Mesenchymal stem cell (in vitro differentiated cells and primary cell): ENCODE data around the gene NUP37.

Source experiments
- DNase-seq: peaks from one replicate; pipeline ENCODE4 v3.0.0-alpha.2; 2013
- H2AFZ ChIP-seq: one replicate; pipeline ENCODE4 v1.6.1; 2013; ENCODE audit warnings: low read depth, mild to moderate bottlenecking, control low read depth, inconsistent platforms, low read length, moderate library complexity
- H2AK5ac ChIP-seq: 2 replicates; pipeline ENCODE4 v1.6.1; 2013; ENCODE audit warnings: low read length, moderate library complexity, mild to moderate bottlenecking, inconsistent platforms; ENCODE audit not compliant: severe bottlenecking
- H2BK120ac ChIP-seq: one replicate; pipeline ENCODE4 v1.6.1; 2013; ENCODE audit warnings: low read depth, mild to moderate bottlenecking, inconsistent platforms, low read length, moderate library complexity
- H2BK12ac ChIP-seq, 2 experiments: one replicate each; pipeline ENCODE4 v1.6.1; 2013; ENCODE audit warnings: inconsistent platforms in 2 of 2, low read length in 2 of 2, mild to moderate bottlenecking in 2 of 2, moderate library complexity in 2 of 2, control low read depth in 1 of 2
- H2BK15ac ChIP-seq: one replicate; pipeline ENCODE4 v1.6.1; 2013; ENCODE audit warnings: mild to moderate bottlenecking, low read depth, inconsistent platforms; ENCODE audit not compliant: poor library complexity, severe bottlenecking
- H2BK5ac ChIP-seq: 2 replicates; pipeline ENCODE4 v1.6.1; 2013; ENCODE audit warnings: low read depth, mild to moderate bottlenecking, low read length, control low read depth, inconsistent platforms; ENCODE audit not compliant: poor library complexity, severe bottlenecking
- H3K14ac ChIP-seq, 2 experiments: one replicate each; pipeline ENCODE4 v1.6.1; 2013; ENCODE audit warnings: inconsistent platforms in 2 of 2, low read length in 2 of 2, control low read depth in 1 of 2, mild to moderate bottlenecking in 1 of 2, moderate library complexity in 1 of 2
- H3K18ac ChIP-seq, 2 experiments: one replicate each; pipeline ENCODE4 v1.6.1; 2013; ENCODE audit warnings: inconsistent platforms in 2 of 2, low read length in 2 of 2, control low read depth in 1 of 2, low read depth in 1 of 2, mild to moderate bottlenecking in 1 of 2
- H3K23ac ChIP-seq, 2 experiments: one replicate each; pipeline ENCODE4 v1.6.1; 2013; ENCODE audit warnings: inconsistent platforms in 2 of 2, low read length in 2 of 2, mild to moderate bottlenecking in 2 of 2, moderate library complexity in 2 of 2, control low read depth in 1 of 2
- H3K27ac ChIP-seq: 2 replicates; pipeline ENCODE4 v1.5.1; 2013; ENCODE audit warnings: mild to moderate bottlenecking, moderate library complexity, low read length, control low read depth, inconsistent platforms; ENCODE audit not compliant: poor library complexity, severe bottlenecking
- H3K27me3 ChIP-seq, 2 experiments: 2 replicates each; pipeline versions ENCODE4 v1.6.1 to v1.7.0; 2013; ENCODE audit warnings: low read length in 2 of 2, mild to moderate bottlenecking in 2 of 2, moderate library complexity in 2 of 2, control low read depth in 1 of 2, inconsistent platforms in 1 of 2; ENCODE audit not compliant: control insufficient read depth in 1 of 2, insufficient read depth in 1 of 2
- H3K36me3 ChIP-seq, 2 experiments: 2 replicates each; pipeline versions ENCODE4 v1.6.1 to v1.7.0; 2013; ENCODE audit warnings: low read length in 2 of 2, control low read depth in 1 of 2, inconsistent platforms in 1 of 2, low read depth in 1 of 2, mild to moderate bottlenecking in 1 of 2; ENCODE audit not compliant: insufficient read depth in 2 of 2, control insufficient read depth in 1 of 2
- H3K4ac ChIP-seq, 2 experiments: one replicate each; pipeline ENCODE4 v1.6.1; 2013; ENCODE audit warnings: inconsistent platforms in 2 of 2, low read length in 2 of 2, mild to moderate bottlenecking in 2 of 2, moderate library complexity in 2 of 2, control low read depth in 1 of 2, low read depth in 1 of 2
- H3K4me1 ChIP-seq: 2 replicates; pipeline ENCODE4 v1.6.1; 2013; ENCODE audit warnings: low read depth, low read length, control low read depth; ENCODE audit not compliant: control insufficient read depth, insufficient read depth
- H3K4me2 ChIP-seq: 2 replicates; pipeline ENCODE4 v1.6.1; 2013; ENCODE audit warnings: low read length, mild to moderate bottlenecking, inconsistent platforms; ENCODE audit not compliant: poor library complexity, severe bottlenecking
- H3K4me3 ChIP-seq, 2 experiments: 2 replicates each; pipeline versions ENCODE4 v1.5.1 to v1.7.0; 2013; ENCODE audit warnings: low read length in 2 of 2, mild to moderate bottlenecking in 2 of 2, control low read depth in 1 of 2, low read depth in 1 of 2; ENCODE audit not compliant: insufficient read depth in 1 of 2
- H3K79me1 ChIP-seq: replicated peaks from 2 replicates; pipeline ENCODE4 v1.6.1; 2013; ENCODE audit warnings: mild to moderate bottlenecking, control low read depth, low read length, inconsistent platforms; ENCODE audit not compliant: poor library complexity, severe bottlenecking
- H3K9ac ChIP-seq: 2 replicates; pipeline ENCODE4 v1.7.0; 2013; ENCODE audit warnings: mild to moderate bottlenecking, low read length, moderate library complexity
- H3K9me3 ChIP-seq: 2 replicates; pipeline ENCODE4 v1.7.0; 2013; ENCODE audit warnings: mild to moderate bottlenecking, low read length; ENCODE audit not compliant: control insufficient read depth
- H4K8ac ChIP-seq: one replicate; pipeline ENCODE4 v1.6.1; 2013; ENCODE audit warnings: inconsistent platforms, mild to moderate bottlenecking, low read length, moderate library complexity
- H4K91ac ChIP-seq: one replicate; pipeline ENCODE4 v1.6.1; 2013; ENCODE audit warnings: mild to moderate bottlenecking, low read length, inconsistent platforms
- WGBS: methylation state at CpG from one replicate; pipeline ENCODE4 v1.1.7; 2013; ENCODE audit warnings: mixed read lengths; 5-methylcytosine and 5-hydroxymethylcytosine counted together

The NUP37 gene

DNA sequence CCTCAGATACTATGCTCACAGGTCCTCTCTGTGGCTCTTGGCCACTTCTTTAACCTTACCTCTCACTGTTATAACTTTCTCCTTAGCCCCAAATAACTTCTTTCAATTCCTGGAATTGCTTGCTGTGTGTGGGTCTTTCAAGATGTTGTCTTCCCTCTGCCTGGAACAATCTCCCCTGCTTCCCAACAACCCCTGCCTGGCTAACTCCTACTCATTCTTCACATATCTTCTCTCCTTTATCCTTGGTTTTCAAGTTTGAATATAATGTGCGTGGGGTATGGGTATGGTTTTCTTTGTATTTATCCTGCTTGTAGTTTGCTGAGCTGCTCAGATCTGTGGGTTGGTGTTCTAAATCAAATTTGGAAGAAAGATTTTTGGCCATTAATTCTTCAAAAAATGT, 55.4 kb downstream of the NUP37 start:
- Histone ChIP-seq H3K4me1 (peaks cover 1% of the 10 kb centered on the region), H3K9ac (no peak overlapping the region), H3K27me3 (no peaks in the 10 kb centered on the region), H3K9me3 (no peaks in the 10 kb centered on the region), H3K27ac (no peak overlapping the region), H3K4me2 (no peak overlapping the region), H4K8ac (no peak overlapping the region), H3K4me3 (no peak overlapping the region), H2AK5ac (no peak overlapping the region), H3K79me1 (peaks cover 7% of the 10 kb centered on the region), H3K14ac (no peak overlapping the region), H2BK5ac (no peak overlapping the region), H3K4ac (no peak overlapping the region), H2BK15ac (no peak overlapping the region), H2BK12ac (no peak overlapping the region), H3K36me3 (peaks cover 0 to 9% of the 10 kb centered on the region in 2 experiments), H2AFZ (no peak overlapping the region), H2BK120ac (no peak overlapping the region), H3K18ac (no peak overlapping the region), H4K91ac (no peak overlapping the region), H3K23ac (no peak overlapping the region)
- no peak for DNase-seq
- WGBS = 100% methylated on average over 1 of the region's 1 CpG

DNA sequence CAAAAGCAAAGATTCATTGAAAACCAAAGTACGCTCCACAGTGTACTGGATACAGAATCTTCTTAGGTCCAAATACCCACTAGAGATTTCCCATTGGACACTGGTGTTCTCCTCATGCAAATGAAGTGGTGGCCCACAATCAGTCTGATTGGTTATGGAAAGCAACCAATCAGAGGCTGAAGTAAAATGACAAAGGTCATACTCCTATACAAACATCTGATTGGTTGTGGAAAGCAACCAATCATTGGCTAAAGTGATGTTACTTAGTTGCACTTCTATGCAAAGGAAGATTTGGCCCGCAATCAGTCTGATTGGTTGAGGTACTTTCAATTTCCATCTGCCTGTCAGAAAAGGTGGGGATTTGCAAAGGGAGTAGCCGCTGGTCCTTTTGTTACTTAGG, 56.8 kb downstream of the NUP37 start:
- Histone ChIP-seq H3K18ac (no peak overlapping the region), H3K9ac (no peak overlapping the region), H2BK5ac (no peak overlapping the region), H2BK120ac (no peak overlapping the region), H3K9me3 (no peaks in the 10 kb centered on the region), H3K36me3 (peaks cover 0 to 23% of the 10 kb centered on the region in 2 experiments), H3K14ac (no peak overlapping the region), H3K27me3 (no peaks in the 10 kb centered on the region), H3K4me3 (no peak overlapping the region), H3K4ac (no peak overlapping the region), H3K4me2 (no peak overlapping the region), H2AK5ac (no peak overlapping the region), H2AFZ (no peak overlapping the region), H4K91ac (no peak overlapping the region), H2BK12ac (no peak overlapping the region), H4K8ac (no peak overlapping the region), H2BK15ac (no peak overlapping the region), H3K27ac (no peak overlapping the region), H3K23ac (no peak overlapping the region), H3K4me1 (peaks cover 1% of the 10 kb centered on the region), H3K79me1 (peaks cover 7% of the 10 kb centered on the region)
- no peak for DNase-seq
- WGBS = 95% methylated on average over 2 of the region's 3 CpGs

DNA sequence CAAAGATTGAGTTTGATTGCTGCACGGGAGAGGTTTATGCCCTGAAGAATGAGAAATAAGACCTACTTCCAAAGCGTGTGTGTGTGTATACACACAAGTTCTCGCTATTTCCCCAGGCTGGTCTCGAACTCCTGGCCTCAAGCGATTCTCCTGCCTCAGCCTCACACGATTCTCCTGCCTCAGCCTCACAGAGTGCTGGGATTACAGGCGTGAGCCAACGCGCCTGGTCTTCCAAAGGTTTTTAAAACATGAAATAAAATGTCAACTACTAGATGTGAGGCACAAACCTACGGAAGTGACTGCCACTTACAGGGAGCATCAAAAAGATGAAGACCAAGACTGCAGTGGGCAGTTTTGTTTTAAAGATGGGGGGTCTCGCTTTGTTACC, 57.5 kb downstream of the NUP37 start:
- H3K23ac ChIP-seq = no peak overlapping the region
- no peaks in the 10 kb centered on the region for H3K27me3 ChIP-seq
- H3K4me2 ChIP-seq = peak overlapping the region; percentile 84
- H3K27ac ChIP-seq = no peak overlapping the region
- no peaks in the 10 kb centered on the region for H3K9me3 ChIP-seq
- H2AFZ ChIP-seq = peak overlapping the region; percentile 71
- H2BK12ac ChIP-seq = no peak overlapping the region
- no peak overlapping the region for H2BK5ac ChIP-seq
- no peak overlapping the region for H2BK120ac ChIP-seq
- no peak overlapping the region for H2AK5ac ChIP-seq
- peak overlapping the region in 1 of 2 experiments; percentile 75 for H3K4ac ChIP-seq
- no peak overlapping the region for H2BK15ac ChIP-seq
- peak overlapping the region in 1 of 2 experiments; percentile 96 for H3K4me3 ChIP-seq
- 82% methylated on average over 11 of the region's 11 CpGs for WGBS
- H4K91ac ChIP-seq = peak overlapping the region; percentile 35
- peaks cover 1% of the 10 kb centered on the region for H3K4me1 ChIP-seq
- no peak for DNase-seq
- peak overlapping the region; percentile 98 for H3K9ac ChIP-seq
- H3K79me1 ChIP-seq = peaks cover 7% of the 10 kb centered on the region
- H3K14ac ChIP-seq = no peak overlapping the region
- H4K8ac ChIP-seq = peak overlapping the region; percentile 97
- H3K18ac ChIP-seq = no peak overlapping the region
- peaks cover 0 to 30% of the 10 kb centered on the region in 2 experiments for H3K36me3 ChIP-seq

DNA sequence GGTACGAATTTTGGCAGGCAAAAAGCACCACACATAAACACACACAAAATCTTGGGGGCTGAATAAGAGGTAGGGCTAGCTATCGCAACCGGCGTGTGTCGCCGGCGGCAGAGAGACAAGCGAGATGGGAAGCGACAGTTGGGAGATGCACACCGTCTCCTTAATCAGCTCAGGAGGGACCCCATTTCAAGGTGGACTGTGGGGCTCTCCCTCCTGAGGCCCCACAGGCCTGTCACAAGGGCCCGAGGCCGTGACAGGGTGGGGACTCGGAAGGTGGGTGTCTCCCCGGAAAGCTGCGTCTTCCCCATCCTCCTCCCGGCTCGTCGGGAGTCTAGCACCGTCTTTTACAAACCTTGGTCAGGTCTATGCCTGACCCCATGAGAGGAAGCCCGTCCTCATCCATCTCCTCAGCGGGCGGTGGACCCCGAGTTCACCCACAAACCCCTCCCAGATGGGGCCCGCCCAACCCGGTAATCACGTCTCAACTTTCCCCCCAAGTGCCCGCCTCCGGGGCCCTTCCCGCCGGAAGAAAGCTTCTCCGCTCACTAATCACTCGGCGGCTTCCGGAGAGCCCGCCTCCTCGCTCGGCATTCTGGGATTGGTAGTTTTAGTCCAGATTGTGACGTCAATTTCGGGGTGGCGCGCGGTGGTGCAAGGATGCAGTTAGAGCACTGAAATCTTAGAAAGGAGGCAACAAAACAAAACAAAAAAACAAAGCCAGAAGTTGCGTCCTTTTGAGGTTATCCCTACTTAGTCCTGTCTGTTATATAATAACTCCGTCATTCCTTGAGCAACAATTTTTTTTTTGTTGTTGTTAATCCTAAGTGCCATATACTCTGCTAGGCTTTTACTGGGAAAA, 58.1 kb downstream of the NUP37 start, which contains the start of gene WASHC3:
WASHC3 (minus strand) TSS at position 432 of the 859 bp plus-strand sequence; CDS start at position 403, 29 bp downstream.
- H3K4ac ChIP-seq = peak within 1 kb of the TSS; percentile 24 to 96
- no peaks in the 10 kb centered on the region for H3K27me3 ChIP-seq
- peak; percentile 94 for DNase-seq
- no peaks in the 10 kb centered on the region for H3K9me3 ChIP-seq
- peak within 1 kb of the TSS; percentile 69 for H2BK120ac ChIP-seq
- H3K79me1 ChIP-seq = peaks cover 7% of the 10 kb centered on the region
- H3K27ac ChIP-seq = no peak within 1 kb of the TSS
- no peak within 1 kb of the TSS for H2BK5ac ChIP-seq
- H3K14ac ChIP-seq = peak within 1 kb of the TSS in 1 of 2 experiments; percentile 95
- WGBS = 3% methylated on average over 33 of the region's 44 CpGs
- peaks cover 1% of the 10 kb centered on the region for H3K4me1 ChIP-seq
- peak within 1 kb of the TSS; percentile 98 for H3K9ac ChIP-seq
- H2BK12ac ChIP-seq = no peak within 1 kb of the TSS
- H2BK15ac ChIP-seq = peak within 1 kb of the TSS; percentile 44
- H3K36me3 ChIP-seq = peaks cover 0 to 36% of the 10 kb centered on the region in 2 experiments
- no peak within 1 kb of the TSS for H2AK5ac ChIP-seq
- peak within 1 kb of the TSS; percentile 97 for H4K8ac ChIP-seq
- H2AFZ ChIP-seq = peak within 1 kb of the TSS; percentile 78
- H4K91ac ChIP-seq = peak within 1 kb of the TSS; percentile 43
- peak within 1 kb of the TSS; percentile 70 to 96 for H3K4me3 ChIP-seq
- no peak within 1 kb of the TSS for H3K23ac ChIP-seq
- H3K4me2 ChIP-seq = peak within 1 kb of the TSS; percentile 84
- peak within 1 kb of the TSS; percentile 67 to 76 for H3K18ac ChIP-seq
